ENCODE data around the gene DNAH11. TPM values are rescaled to one million over a fixed set of nuclear protein-coding genes. Genes with fewer than 3 reads are reported as not detected.

Gene DNAH11
- polyA plus RNA-seq, 1 donor from 2014 or later: 0.16 TPM

DNA sequence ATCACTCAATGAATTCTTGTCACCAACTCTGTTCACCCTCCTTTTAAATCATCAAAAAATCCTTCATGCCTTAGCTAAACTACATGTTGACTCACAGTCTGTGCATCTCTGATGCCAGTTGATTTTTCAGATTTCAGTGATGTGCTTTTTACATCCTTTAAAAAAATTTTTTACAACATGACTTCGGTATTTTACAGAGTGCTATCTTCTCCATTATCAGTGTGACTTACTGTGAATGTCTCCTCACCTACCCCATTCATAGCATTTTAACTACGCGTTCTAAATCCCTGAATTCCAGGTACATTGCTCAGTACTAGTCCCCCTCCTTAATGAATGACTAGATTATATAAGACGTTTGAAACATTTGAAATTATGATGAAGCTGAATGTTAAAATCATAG, 98.7 kb downstream of the DNAH11 start:
- Histone ChIP-seq H3K27me3 (ENCODE audit: insufficient read depth, low read depth, low read length) (no peaks in the 10 kb centered on the region), H3K4me2 (ENCODE audit: low read length) (no peak overlapping the region), H3K9ac (ENCODE audit: low read length) (no peak overlapping the region), H3K9me2 (ENCODE audit: insufficient read depth, low read length) (no peaks in the 10 kb centered on the region), H3K9me3 (ENCODE audit: low read length) (no peaks in the 10 kb centered on the region), H3K4me3 (ENCODE audit: low read length) (no peak overlapping the region), H3K36me3 (ENCODE audit: insufficient read depth, low read length) (no peaks in the 10 kb centered on the region), H3F3A (ENCODE audit: insufficient read depth, low read length, poor library complexity, severe bottlenecking) (no peaks in the 10 kb centered on the region), H4K20me1 (ENCODE audit: insufficient read depth) (no peaks in the 10 kb centered on the region), H3K27ac (ENCODE audit: low read length) (no peak overlapping the region), H3K79me2 (replicated peaks; ENCODE audit: insufficient read depth, low read length) (no peaks in the 10 kb centered on the region), H2AFZ (ENCODE audit: low read depth, low read length) (no peak overlapping the region)
- TF ChIP-seq POLR2AphosphoS5 (IDR thresholded peaks at IDR 0.05) (no peak), SMC3 (conservative IDR thresholded peaks at IDR 0.05; ENCODE audit: poor library complexity) (no peak), EZH2 (IDR thresholded peaks at IDR 0.05; ENCODE audit: borderline replicate concordance, insufficient read depth, low read length, poor library complexity, severe bottlenecking) (no peak), RAD21 (conservative IDR thresholded peaks at IDR 0.05) (no peak), MXI1 (conservative IDR thresholded peaks at IDR 0.05; ENCODE audit: poor library complexity, severe bottlenecking) (no peak), EP300 (conservative IDR thresholded peaks at IDR 0.05; ENCODE audit: poor library complexity, severe bottlenecking) (no peak), TAF1 (IDR thresholded peaks at IDR 0.05; ENCODE audit: low read depth) (no peak)
- TF ChIP-seq, protein P1, sequence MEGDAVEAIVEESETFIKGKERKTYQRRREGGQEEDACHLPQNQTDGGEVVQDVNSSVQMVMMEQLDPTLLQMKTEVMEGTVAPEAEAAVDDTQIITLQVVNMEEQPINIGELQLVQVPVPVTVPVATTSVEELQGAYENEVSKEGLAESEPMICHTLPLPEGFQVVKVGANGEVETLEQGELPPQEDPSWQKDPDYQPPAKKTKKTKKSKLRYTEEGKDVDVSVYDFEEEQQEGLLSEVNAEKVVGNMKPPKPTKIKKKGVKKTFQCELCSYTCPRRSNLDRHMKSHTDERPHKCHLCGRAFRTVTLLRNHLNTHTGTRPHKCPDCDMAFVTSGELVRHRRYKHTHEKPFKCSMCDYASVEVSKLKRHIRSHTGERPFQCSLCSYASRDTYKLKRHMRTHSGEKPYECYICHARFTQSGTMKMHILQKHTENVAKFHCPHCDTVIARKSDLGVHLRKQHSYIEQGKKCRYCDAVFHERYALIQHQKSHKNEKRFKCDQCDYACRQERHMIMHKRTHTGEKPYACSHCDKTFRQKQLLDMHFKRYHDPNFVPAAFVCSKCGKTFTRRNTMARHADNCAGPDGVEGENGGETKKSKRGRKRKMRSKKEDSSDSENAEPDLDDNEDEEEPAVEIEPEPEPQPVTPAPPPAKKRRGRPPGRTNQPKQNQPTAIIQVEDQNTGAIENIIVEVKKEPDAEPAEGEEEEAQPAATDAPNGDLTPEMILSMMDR (IDR thresholded peaks at IDR 0.05; ENCODE audit: poor library complexity, severe bottlenecking): no peak
- TF ChIP-seq, protein P2, sequence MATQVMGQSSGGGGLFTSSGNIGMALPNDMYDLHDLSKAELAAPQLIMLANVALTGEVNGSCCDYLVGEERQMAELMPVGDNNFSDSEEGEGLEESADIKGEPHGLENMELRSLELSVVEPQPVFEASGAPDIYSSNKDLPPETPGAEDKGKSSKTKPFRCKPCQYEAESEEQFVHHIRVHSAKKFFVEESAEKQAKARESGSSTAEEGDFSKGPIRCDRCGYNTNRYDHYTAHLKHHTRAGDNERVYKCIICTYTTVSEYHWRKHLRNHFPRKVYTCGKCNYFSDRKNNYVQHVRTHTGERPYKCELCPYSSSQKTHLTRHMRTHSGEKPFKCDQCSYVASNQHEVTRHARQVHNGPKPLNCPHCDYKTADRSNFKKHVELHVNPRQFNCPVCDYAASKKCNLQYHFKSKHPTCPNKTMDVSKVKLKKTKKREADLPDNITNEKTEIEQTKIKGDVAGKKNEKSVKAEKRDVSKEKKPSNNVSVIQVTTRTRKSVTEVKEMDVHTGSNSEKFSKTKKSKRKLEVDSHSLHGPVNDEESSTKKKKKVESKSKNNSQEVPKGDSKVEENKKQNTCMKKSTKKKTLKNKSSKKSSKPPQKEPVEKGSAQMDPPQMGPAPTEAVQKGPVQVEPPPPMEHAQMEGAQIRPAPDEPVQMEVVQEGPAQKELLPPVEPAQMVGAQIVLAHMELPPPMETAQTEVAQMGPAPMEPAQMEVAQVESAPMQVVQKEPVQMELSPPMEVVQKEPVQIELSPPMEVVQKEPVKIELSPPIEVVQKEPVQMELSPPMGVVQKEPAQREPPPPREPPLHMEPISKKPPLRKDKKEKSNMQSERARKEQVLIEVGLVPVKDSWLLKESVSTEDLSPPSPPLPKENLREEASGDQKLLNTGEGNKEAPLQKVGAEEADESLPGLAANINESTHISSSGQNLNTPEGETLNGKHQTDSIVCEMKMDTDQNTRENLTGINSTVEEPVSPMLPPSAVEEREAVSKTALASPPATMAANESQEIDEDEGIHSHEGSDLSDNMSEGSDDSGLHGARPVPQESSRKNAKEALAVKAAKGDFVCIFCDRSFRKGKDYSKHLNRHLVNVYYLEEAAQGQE (IDR thresholded peaks at IDR 0.05; ENCODE audit: borderline replicate concordance): no peak

DNA sequence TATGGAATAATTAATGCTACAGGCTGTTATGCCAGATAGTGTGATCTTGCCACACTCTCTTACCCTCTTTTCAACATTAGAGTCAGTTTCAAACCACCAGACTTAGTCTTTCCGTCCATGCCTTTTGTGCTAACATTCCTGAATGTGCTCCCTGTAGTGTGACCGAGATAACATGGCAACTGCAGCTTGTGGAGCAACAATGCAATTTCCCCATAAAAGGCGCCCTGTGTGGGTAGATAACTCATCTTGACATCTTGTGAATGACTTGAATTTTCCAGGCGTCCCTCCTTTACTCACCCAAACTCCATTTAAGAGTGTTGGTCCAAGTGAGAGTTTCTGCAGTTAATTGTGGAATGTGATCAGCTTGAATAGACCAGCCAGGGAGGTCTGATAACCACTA, 99.6 kb downstream of the DNAH11 start:
- Histone ChIP-seq H3K9me2 (ENCODE audit: insufficient read depth, low read length) (no peaks in the 10 kb centered on the region), H3K36me3 (ENCODE audit: insufficient read depth, low read length) (no peaks in the 10 kb centered on the region), H3K4me2 (ENCODE audit: low read length) (no peak overlapping the region), H3K9me3 (ENCODE audit: low read length) (no peaks in the 10 kb centered on the region), H3F3A (ENCODE audit: insufficient read depth, low read length, poor library complexity, severe bottlenecking) (no peaks in the 10 kb centered on the region), H4K20me1 (ENCODE audit: insufficient read depth) (no peaks in the 10 kb centered on the region), H3K27ac (ENCODE audit: low read length) (no peak overlapping the region), H3K9ac (ENCODE audit: low read length) (no peak overlapping the region), H3K4me3 (ENCODE audit: low read length) (no peak overlapping the region), H2AFZ (ENCODE audit: low read depth, low read length) (no peak overlapping the region), H3K79me2 (replicated peaks; ENCODE audit: insufficient read depth, low read length) (no peaks in the 10 kb centered on the region), H3K27me3 (ENCODE audit: insufficient read depth, low read depth, low read length) (no peaks in the 10 kb centered on the region)
- TF ChIP-seq POLR2AphosphoS5 (IDR thresholded peaks at IDR 0.05) (no peak), SMC3 (conservative IDR thresholded peaks at IDR 0.05; ENCODE audit: poor library complexity) (no peak)
- TF ChIP-seq, protein P2 (IDR thresholded peaks at IDR 0.05; ENCODE audit: borderline replicate concordance): no peak
- TF ChIP-seq, protein P1 (IDR thresholded peaks at IDR 0.05; ENCODE audit: poor library complexity, severe bottlenecking): no peak

Data from neural cell (in vitro differentiated cells).